CD4-positive, CD25-positive, alpha-beta regulatory T cell (primary cell): Measurements from ENCODE around the gene CUL7. TPM values are rescaled to one million over a fixed set of nuclear protein-coding genes. Genes with fewer than 3 reads are reported as not detected.

Experiments used
- ATAC-seq, 2 donors: fragments of 150-1000 bp; cut with Tn5 transposase; one replicate each; pipeline ENCODE4 v1.10.0; 2021; ENCODE audit warnings: low read depth in 2 of 2, moderate number of reproducible peaks in 2 of 2, moderate library complexity in 1 of 2
- DNase-seq, 3 donors: peaks; one replicate each; pipeline versions ENCODE4 v3.0.0 to v3.0.0-alpha.2; 2012 to 2022; ENCODE audit warnings: mixed read lengths in 1 of 3
- H3K27ac ChIP-seq: one replicate; pipeline ENCODE4 v1.7.0; 2013; ENCODE audit warnings: mild to moderate bottlenecking, low read length; ENCODE audit not compliant: insufficient read depth, poor library complexity, severe bottlenecking
- H3K27me3 ChIP-seq: one replicate; pipeline ENCODE4 v1.7.0; 2013; ENCODE audit warnings: low read length; ENCODE audit not compliant: control insufficient read depth, insufficient read depth
- H3K36me3 ChIP-seq: one replicate; pipeline ENCODE4 v1.7.0; 2013; ENCODE audit warnings: mild to moderate bottlenecking, low read length, moderate library complexity; ENCODE audit not compliant: control insufficient read depth, insufficient read depth
- H3K4me1 ChIP-seq: 2 replicates; pipeline ENCODE4 v1.7.0; 2013; ENCODE audit warnings: mild to moderate bottlenecking, low read length; ENCODE audit not compliant: insufficient read depth, control insufficient read depth, poor library complexity, severe bottlenecking
- H3K4me3 ChIP-seq: one replicate; pipeline ENCODE4 v1.7.0; 2013; ENCODE audit warnings: low read depth, mild to moderate bottlenecking, low read length, moderate library complexity
- H3K9me3 ChIP-seq, 2 experiments: 1 replicate in 1 of 2; 2 replicates in 1 of 2; pipeline ENCODE4 v1.7.0; 2013; ENCODE audit warnings: low read length in 2 of 2, mild to moderate bottlenecking in 1 of 2, moderate library complexity in 1 of 2; ENCODE audit not compliant: control insufficient read depth in 2 of 2
- H3K27ac Mint-ChIP-seq, 3 donors: one replicate each; pipeline ENCODE4 v1.8.0; 2020 to 2022; ENCODE audit warnings: mild to moderate bottlenecking in 3 of 3, mixed read lengths in 3 of 3, moderate library complexity in 2 of 3
- H3K27me3 Mint-ChIP-seq: one replicate; pipeline ENCODE4 v1.8.0; 2022; ENCODE audit warnings: mild to moderate bottlenecking, mixed read lengths
- H3K36me3 Mint-ChIP-seq: one replicate; pipeline ENCODE4 v1.8.0; 2020; ENCODE audit warnings: mixed read lengths
- H3K4me1 Mint-ChIP-seq, 4 donors: one replicate each; pipeline ENCODE4 v1.8.0; 2020 to 2022; ENCODE audit warnings: mixed read lengths in 4 of 4, mild to moderate bottlenecking in 1 of 4
- H3K4me3 Mint-ChIP-seq, 4 donors: one replicate each; pipeline ENCODE4 v1.8.0; 2020 to 2022; ENCODE audit warnings: mild to moderate bottlenecking in 4 of 4, mixed read lengths in 4 of 4, moderate library complexity in 3 of 4
- H3K9me3 Mint-ChIP-seq, 7 donors: one replicate each; pipeline ENCODE4 v1.8.0; 2020 to 2022; ENCODE audit warnings: mixed read lengths in 7 of 7, mild to moderate bottlenecking in 3 of 7, moderate library complexity in 2 of 7
- polyA plus RNA-seq, 4 donors: library from polyadenylated mRNA; unstranded; fragments of 300-500 nt; fragmentation: Illumina TruSeq; gene quantifications; one replicate each; pipeline ENCODE4 v1.2.3, GENCODE V29; 2021
- total RNA-seq: library from RNA; stranded (reverse); gene quantifications from one replicate; pipeline ENCODE4 v1.2.3, GENCODE V29; 2022

Gene CUL7
- total and polyA plus RNA-seq, 5 donors from 2014 or later = 2.1 to 7.7 (median 2.5) TPM

GRCh38 chr6:43013097-43013842 lies 40.4 kb downstream of the CUL7 start:
- Mint-ChIP-seq H3K9me3 (peaks cover 0 to 1% (median 0%) of the 10 kb centered on the region in 7 donors), H3K36me3 (peaks cover 19% of the 10 kb centered on the region), H3K27ac (peak overlapping the region; percentile 96 to 97 (median 97)), H3K4me3 (peak overlapping the region; percentile 89 to 98 (median 94)), H3K27me3 (no peaks in the 10 kb centered on the region), H3K4me1 (peaks cover 0 to 81% (median 39%) of the 10 kb centered on the region in 4 donors)
- Histone ChIP-seq H3K9me3 (no peaks in the 10 kb centered on the region), H3K27ac (peak overlapping the region; percentile 79), H3K36me3 (peaks cover 45% of the 10 kb centered on the region), H3K4me1 (peaks cover 42% of the 10 kb centered on the region), H3K27me3 (no peaks in the 10 kb centered on the region), H3K4me3 (peak overlapping the region; percentile 64)
- DNase-seq (no peak), ATAC-seq (no peak)

- no peaks in the 10 kb centered on the region for H3K27me3 Mint-ChIP-seq
- H3K36me3 Mint-ChIP-seq = peaks cover 16% of the 10 kb centered on the region
- peak overlapping the region in 2 of 3 donors; percentile 96 to 97 for H3K27ac Mint-ChIP-seq
- H3K36me3 ChIP-seq = peaks cover 45% of the 10 kb centered on the region
- peak overlapping the region; percentile 79 for H3K27ac ChIP-seq
- no peaks in the 10 kb centered on the region for H3K27me3 ChIP-seq
- H3K4me3 Mint-ChIP-seq = peak overlapping the region; percentile 68 to 98 (median 92)
- H3K9me3 Mint-ChIP-seq = peaks cover 0 to 1% (median 0%) of the 10 kb centered on the region in 7 donors
- H3K4me1 ChIP-seq = peaks cover 41% of the 10 kb centered on the region
- peaks cover 0 to 75% (median 36%) of the 10 kb centered on the region in 4 donors for H3K4me1 Mint-ChIP-seq
- no peaks in the 10 kb centered on the region for H3K9me3 ChIP-seq
- H3K4me3 ChIP-seq = peak overlapping the region; percentile 64
- DNase-seq = no peak
- no peak for ATAC-seq
Measured at GRCh38 chr6:43012364-43012763, 41.3 kb downstream of the CUL7 start.

- H3K4me1 Mint-ChIP-seq = peaks cover 0 to 63% (median 32%) of the 10 kb centered on the region in 4 donors
- no peak overlapping the region for H3K27ac ChIP-seq
- ATAC-seq = no peak
- H3K4me3 Mint-ChIP-seq = peak overlapping the region in 2 of 4 donors; percentile 39 to 89
- H3K27me3 Mint-ChIP-seq = no peaks in the 10 kb centered on the region
- peaks cover 30% of the 10 kb centered on the region for H3K4me1 ChIP-seq
- no peak for DNase-seq
- no peak overlapping the region for H3K4me3 ChIP-seq
- peak overlapping the region in 1 of 3 donors; percentile 68 for H3K27ac Mint-ChIP-seq
- H3K36me3 ChIP-seq = peaks cover 51% of the 10 kb centered on the region
- H3K27me3 ChIP-seq = no peaks in the 10 kb centered on the region
- H3K9me3 ChIP-seq = no peaks in the 10 kb centered on the region
- peaks cover 18% of the 10 kb centered on the region for H3K36me3 Mint-ChIP-seq
- H3K9me3 Mint-ChIP-seq = peaks cover 0 to 1% (median 0%) of the 10 kb centered on the region in 7 donors
Measured at GRCh38 chr6:43011207-43011606, 42.4 kb downstream of the CUL7 start.

DNA sequence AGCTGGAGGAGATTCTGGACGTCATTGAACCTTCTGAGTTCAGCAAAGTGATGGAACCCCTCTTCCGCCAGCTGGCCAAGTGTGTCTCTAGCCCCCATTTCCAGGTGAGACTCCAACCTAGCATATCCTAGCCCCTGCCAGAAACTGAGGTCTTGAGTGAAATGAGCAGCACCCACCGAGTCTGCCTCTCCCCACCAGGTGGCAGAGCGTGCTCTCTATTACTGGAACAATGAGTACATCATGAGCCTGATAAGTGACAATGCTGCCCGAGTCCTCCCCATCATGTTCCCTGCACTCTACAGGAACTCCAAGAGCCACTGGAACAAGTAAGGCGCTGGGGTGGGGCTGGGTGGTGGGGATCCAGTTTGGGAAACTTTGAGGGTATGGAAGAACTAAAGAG lies 44.5 kb downstream of the CUL7 start:
- Mint-ChIP-seq H3K9me3 (peaks cover 0 to 1% (median 0%) of the 10 kb centered on the region in 7 donors), H3K27me3 (no peaks in the 10 kb centered on the region), H3K36me3 (peaks cover 23% of the 10 kb centered on the region), H3K4me3 (peak overlapping the region in 2 of 4 donors; percentile 43 to 66), H3K27ac (peak overlapping the region in 1 of 3 donors; percentile 69), H3K4me1 (peaks cover 0 to 49% (median 23%) of the 10 kb centered on the region in 4 donors)
- Histone ChIP-seq H3K4me3 (no peak overlapping the region), H3K36me3 (peaks cover 53% of the 10 kb centered on the region), H3K27me3 (no peaks in the 10 kb centered on the region), H3K4me1 (peaks cover 14% of the 10 kb centered on the region), H3K27ac (no peak overlapping the region), H3K9me3 (no peaks in the 10 kb centered on the region)
- DNase-seq = peak in 2 of 3 donors; percentile 34 to 42
- no peak for ATAC-seq

GRCh38 chr6:43007126-43007525 lies 46.5 kb downstream of the CUL7 start:
- Histone ChIP-seq H3K36me3 (peaks cover 56% of the 10 kb centered on the region), H3K27me3 (no peaks in the 10 kb centered on the region), H3K4me3 (no peak overlapping the region), H3K9me3 (no peaks in the 10 kb centered on the region), H3K4me1 (no peaks in the 10 kb centered on the region), H3K27ac (no peak overlapping the region)
- Mint-ChIP-seq H3K36me3 (peaks cover 23% of the 10 kb centered on the region), H3K27me3 (no peaks in the 10 kb centered on the region), H3K4me3 (no peak overlapping the region), H3K9me3 (peaks cover 0 to 1% (median 0%) of the 10 kb centered on the region in 7 donors), H3K27ac (no peak overlapping the region), H3K4me1 (peaks cover 0 to 29% (median 7%) of the 10 kb centered on the region in 4 donors)
- no peak for DNase-seq
- ATAC-seq = no peak

DNA sequence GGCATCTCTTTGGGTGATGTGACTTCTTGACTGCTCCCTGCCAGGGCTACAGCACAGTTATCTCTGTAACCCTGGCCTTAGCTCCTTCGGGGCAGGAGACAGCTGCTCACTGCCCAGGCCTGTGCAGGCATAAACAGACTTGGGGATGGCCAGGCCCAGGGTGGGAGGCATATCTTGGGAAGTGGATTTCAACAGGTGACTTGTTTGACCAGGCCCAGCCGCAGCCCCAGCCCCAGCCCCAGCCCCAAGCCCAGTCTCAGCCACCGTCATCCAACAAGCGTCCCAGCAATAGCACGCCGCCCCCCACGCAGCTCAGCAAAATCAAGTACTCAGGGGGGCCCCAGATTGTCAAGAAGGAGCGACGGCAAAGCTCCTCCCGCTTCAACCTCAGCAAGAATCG lies 47.4 kb downstream of the CUL7 start:
- Mint-ChIP-seq H3K9me3 (peaks cover 0 to 1% (median 0%) of the 10 kb centered on the region in 7 donors), H3K27me3 (no peaks in the 10 kb centered on the region)

DNA sequence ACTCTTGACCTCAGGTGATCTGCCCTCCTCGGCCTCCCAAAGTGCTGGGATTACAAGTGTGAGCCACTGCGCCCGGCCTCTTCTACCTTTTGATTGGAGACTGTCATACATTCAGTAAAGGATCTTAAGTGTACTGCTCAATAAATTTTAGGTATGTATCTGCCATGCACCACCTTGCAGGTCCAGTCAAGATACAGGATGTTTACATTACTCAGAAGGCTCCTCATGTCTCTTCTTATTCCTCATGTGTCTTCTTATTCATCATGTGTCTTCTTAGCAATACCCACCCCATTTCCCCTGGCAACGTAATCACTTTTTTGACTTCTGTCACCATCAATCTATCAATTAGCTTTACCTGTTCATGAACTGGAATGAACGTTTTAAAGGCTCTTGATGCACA lies 47.8 kb downstream of the CUL7 start:
- H3K27ac ChIP-seq = no peak overlapping the region
- no peaks in the 10 kb centered on the region for H3K27me3 Mint-ChIP-seq
- DNase-seq (no peak), ATAC-seq (no peak)
- H3K4me3 Mint-ChIP-seq = peak overlapping the region in 1 of 4 donors; percentile 56
- H3K36me3 Mint-ChIP-seq = peaks cover 23% of the 10 kb centered on the region
- H3K4me3 ChIP-seq = no peak overlapping the region
- no peaks in the 10 kb centered on the region for H3K27me3 ChIP-seq
- H3K4me1 ChIP-seq = no peaks in the 10 kb centered on the region
- H3K27ac Mint-ChIP-seq = peak overlapping the region in 2 of 3 donors; percentile 41 to 50
- peaks cover 47% of the 10 kb centered on the region for H3K36me3 ChIP-seq
- peaks cover 0 to 1% (median 0%) of the 10 kb centered on the region in 7 donors for H3K9me3 Mint-ChIP-seq
- H3K4me1 Mint-ChIP-seq = peaks cover 0 to 16% (median 6%) of the 10 kb centered on the region in 4 donors
- no peaks in the 10 kb centered on the region for H3K9me3 ChIP-seq

More for the DNA sequence above, 47.4 kb downstream of the CUL7 start:
- peak overlapping the region in 1 of 4 donors; percentile 56 for H3K4me3 Mint-ChIP-seq
- Histone ChIP-seq H3K9me3 (no peaks in the 10 kb centered on the region), H3K4me3 (no peak overlapping the region), H3K4me1 (no peaks in the 10 kb centered on the region), H3K27me3 (no peaks in the 10 kb centered on the region), H3K36me3 (peaks cover 51% of the 10 kb centered on the region), H3K27ac (no peak overlapping the region)
- peak overlapping the region in 1 of 3 donors; percentile 50 for H3K27ac Mint-ChIP-seq
- H3K4me1 Mint-ChIP-seq = peaks cover 0 to 20% (median 6%) of the 10 kb centered on the region in 4 donors
- DNase-seq = no peak
- peaks cover 23% of the 10 kb centered on the region for H3K36me3 Mint-ChIP-seq
- no peak for ATAC-seq
